Stomach (tissue), 4 donors: Measurements from ENCODE around the gene NRG3.

Experiments
- POLR2A ChIP-seq, 4 donors: fragments of 450-650 bp; IDR thresholded peaks; one replicate each; pipeline ENCODE4 v1.6.1; 2016; ENCODE audit warnings: antibody characterized with exemption in 4 of 4, control low read depth in 2 of 4, mild to moderate bottlenecking in 1 of 4, moderate library complexity in 1 of 4
- POLR2AphosphoS5 ChIP-seq, 3 donors: sonication (generic); formaldehyde crosslinking; IDR thresholded peaks; one replicate each; pipeline ENCODE4 v1.6.1; 2016; ENCODE audit warnings: antibody characterized with exemption in 3 of 3

DNA sequence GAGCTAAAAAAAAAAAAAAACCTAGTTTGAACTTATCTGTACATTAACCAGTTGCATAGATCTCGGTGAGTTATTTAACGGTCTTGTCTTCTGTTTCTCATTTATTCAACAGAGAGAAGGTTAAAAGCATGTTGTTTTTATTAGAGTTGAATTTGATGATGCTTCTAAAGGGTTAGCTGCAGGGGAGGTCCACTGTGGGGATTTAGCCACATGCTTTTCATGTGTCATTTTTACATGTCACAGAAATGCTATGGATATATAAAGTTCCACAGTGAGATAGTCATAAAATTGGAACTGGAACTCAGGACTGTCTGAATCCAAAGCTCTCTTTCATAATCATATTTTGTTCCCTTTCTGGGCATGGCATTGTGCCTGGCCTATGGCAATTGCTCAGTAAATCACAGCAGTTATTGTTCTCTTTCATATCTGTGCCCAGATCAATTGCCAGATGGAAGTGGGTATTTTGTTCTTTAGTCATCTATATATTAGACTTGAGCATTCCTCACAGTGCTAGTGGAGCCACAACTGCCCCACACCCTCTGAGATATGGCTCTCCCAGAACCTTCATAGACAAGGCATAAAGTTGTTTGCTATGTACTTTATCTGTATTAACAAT, 578.8 kb downstream of the NRG3 start:
- no peak for TF ChIP-seq POLR2AphosphoS5 (IDR thresholded peaks at IDR 0.05)
- no peak for TF ChIP-seq POLR2A (IDR thresholded peaks at IDR 0.05)
